Right cardiac atrium (tissue), 5 donors: Measurements from ENCODE around the gene CYGB. TPM values are rescaled to one million over a fixed set of nuclear protein-coding genes. Genes with fewer than 3 reads are reported as not detected.
"Not testable (repeated sequence)": the region's sequence is repeated elsewhere in the genome, so short reads cannot be mapped to it uniquely, and the experiment has no call there.

Experiments
- ATAC-seq, 2 donors: fragments of 200-7000 bp; cut with Tn5 transposase; one replicate each; pipeline versions ENCODE4 v1.8.0 to v1.9.1; 2020; ENCODE audit warnings: moderate library complexity in 2 of 2, mild to moderate bottlenecking in 1 of 2
- DNase-seq, 3 donors: peaks; one replicate each; pipeline ENCODE4 v3.0.0-alpha.2; 2020
- H3K27ac ChIP-seq: one replicate; pipeline ENCODE4 v1.5.1; 2013; ENCODE audit warnings: mild to moderate bottlenecking, low read length, control low read depth, moderate library complexity
- H3K27me3 ChIP-seq: one replicate; pipeline ENCODE4 v1.6.1; 2013; ENCODE audit not compliant: control insufficient read depth, insufficient read depth
- H3K4me1 ChIP-seq: one replicate; pipeline ENCODE4 v1.6.1; 2013; ENCODE audit warnings: low read length; ENCODE audit not compliant: control insufficient read depth, insufficient read depth
- H3K4me3 ChIP-seq: one replicate; pipeline ENCODE4 v1.5.1; 2013; ENCODE audit warnings: low read length, control low read depth
- H3K9me3 ChIP-seq: one replicate; pipeline ENCODE4 v1.6.1; 2013; ENCODE audit warnings: low read length; ENCODE audit not compliant: control insufficient read depth
- WGBS: extraction: QIAGEN DNeasy Blood & Tissue Kit; methylation state at CpG from one replicate; pipeline ENCODE4 v1.1.7; 2013; 5-methylcytosine and 5-hydroxymethylcytosine counted together
- intact Hi-C, 4 donors: fragments of 100-400 bp; cut with DNase I; formaldehyde crosslinking; loops; one replicate each; pipeline versions ENCODE4 v1.11.0 to v1.14.0; 2022 to 2023
- polyA plus RNA-seq: library from polyadenylated mRNA; stranded (reverse); fragments of 200-250 nt; gene quantifications from one replicate; pipeline ENCODE4 v1.2.3, GENCODE V29; 2013
- total RNA-seq, 4 donors: library from RNA; stranded (reverse); fragmentation: NEBNext Ultra II Directional; extraction: Animal tissue kit (Norgen Biotek cat#: 25700); gene quantifications; one replicate each; pipeline ENCODE4 v1.2.1, GENCODE V29; 2021
- donor health status: healthy with polysubstance abuse.
- donor health status: DM: no; HTN: yes; CAD: no.
- donor health status: DM: no; HTN: no; CAD: no.
- donor health status: DM: no; HTN: yes; CAD: no; lungs with severe emphysema.
- donor health status: DM: yes; HTN: yes; CAD: no.

CYGB gene
- total and polyA plus RNA-seq, 5 donors: 46.6 to 83.9 (median 65.5) TPM

DNA sequence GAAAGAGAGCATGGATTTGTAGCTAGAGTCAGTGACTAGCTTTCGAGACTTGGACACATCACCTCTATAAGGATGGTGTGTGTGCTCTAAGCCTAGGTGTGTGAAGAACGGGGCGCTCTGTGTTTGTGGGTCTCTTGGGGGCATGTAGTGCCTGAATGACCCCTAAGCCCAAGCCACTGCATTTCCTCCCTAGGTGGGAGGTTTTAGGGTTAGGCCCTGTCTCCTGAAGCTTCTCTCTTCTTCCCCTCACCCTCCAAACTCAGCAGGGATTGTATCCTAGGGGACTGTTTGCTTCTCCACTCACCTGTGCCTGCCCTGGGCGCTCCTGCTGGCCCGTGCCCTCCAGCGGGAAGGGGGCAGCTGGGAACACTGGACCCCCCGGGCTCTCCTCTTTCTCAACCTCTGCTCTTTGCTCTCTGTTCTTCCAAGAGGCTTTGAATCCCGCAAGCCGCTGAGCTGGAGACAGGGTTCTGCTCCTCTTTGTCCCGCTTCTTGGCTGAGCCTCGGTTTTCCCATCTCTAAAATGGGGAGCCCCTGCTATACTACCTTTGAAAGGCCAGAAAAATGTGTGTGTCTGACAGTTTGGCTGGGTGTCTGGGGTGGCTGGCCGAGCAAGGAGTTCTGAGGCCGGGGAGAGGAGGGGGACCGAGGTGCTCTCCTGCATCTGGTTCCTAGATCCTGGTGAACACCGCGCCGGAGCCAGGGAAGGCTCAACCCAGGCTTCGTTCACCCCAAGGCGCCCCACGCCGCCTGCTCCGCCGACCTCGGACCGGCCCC lies 810 bp downstream of the CYGB start:
- peaks cover 3% of the 10 kb centered on the region for H3K4me1 ChIP-seq
- no peaks in the 10 kb centered on the region for H3K9me3 ChIP-seq
- intact Hi-C loops: no loop called here
- 47% methylated on average over 25 of the region's 25 CpGs for WGBS
- H3K27me3 ChIP-seq: no peaks in the 10 kb centered on the region
- H3K4me3 ChIP-seq: peak overlapping the region; percentile 70
- no peak for ATAC-seq
- H3K27ac ChIP-seq: peak overlapping the region; percentile 72
- no peak for DNase-seq

DNA sequence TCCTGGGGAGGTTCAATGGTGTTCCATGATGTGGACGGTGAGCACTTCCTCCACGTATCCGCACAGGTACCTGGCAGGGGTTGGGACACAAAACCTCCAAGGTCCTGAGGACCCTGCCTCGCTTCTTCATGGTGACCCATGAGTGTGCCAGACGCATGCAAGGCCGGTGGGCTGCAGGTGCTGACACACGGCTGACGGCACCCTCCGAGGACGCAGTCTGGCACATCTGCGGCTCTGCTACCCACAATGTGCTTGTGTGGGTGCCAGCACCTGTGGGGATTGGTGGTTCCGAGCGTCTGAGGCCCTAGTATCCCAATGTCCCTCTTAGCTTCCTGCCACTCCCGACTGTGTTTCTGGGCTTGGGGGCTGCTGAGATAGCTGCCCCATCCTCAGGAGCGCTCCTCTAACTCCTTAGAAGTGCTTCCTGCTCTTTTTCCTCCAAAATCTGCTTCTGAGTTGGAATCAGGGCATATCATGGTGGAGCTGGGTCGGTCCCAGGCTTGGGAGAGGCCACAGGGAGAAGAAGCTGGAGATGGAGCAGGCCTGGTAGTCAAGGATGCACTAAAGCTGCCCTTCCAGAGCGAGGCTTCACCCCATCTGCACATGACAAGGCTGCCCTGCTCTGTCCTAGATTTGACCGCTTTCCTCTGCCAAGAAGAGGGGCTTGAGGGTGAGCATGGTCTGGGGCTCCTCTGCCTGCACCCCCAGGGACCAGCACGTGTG lies 1.6 kb downstream of the CYGB start:
- peak; percentile 15 to 58 (median 52) for DNase-seq
- Histone ChIP-seq H3K4me1 (peaks cover 9% of the 10 kb centered on the region), H3K9me3 (no peaks in the 10 kb centered on the region), H3K27ac (peak overlapping the region; percentile 50), H3K27me3 (no peaks in the 10 kb centered on the region), H3K4me3 (peak overlapping the region; percentile 70)
- WGBS: 68% methylated on average over 19 of the region's 19 CpGs
- no peak for ATAC-seq
- intact Hi-C loops: no loop called here

DNA sequence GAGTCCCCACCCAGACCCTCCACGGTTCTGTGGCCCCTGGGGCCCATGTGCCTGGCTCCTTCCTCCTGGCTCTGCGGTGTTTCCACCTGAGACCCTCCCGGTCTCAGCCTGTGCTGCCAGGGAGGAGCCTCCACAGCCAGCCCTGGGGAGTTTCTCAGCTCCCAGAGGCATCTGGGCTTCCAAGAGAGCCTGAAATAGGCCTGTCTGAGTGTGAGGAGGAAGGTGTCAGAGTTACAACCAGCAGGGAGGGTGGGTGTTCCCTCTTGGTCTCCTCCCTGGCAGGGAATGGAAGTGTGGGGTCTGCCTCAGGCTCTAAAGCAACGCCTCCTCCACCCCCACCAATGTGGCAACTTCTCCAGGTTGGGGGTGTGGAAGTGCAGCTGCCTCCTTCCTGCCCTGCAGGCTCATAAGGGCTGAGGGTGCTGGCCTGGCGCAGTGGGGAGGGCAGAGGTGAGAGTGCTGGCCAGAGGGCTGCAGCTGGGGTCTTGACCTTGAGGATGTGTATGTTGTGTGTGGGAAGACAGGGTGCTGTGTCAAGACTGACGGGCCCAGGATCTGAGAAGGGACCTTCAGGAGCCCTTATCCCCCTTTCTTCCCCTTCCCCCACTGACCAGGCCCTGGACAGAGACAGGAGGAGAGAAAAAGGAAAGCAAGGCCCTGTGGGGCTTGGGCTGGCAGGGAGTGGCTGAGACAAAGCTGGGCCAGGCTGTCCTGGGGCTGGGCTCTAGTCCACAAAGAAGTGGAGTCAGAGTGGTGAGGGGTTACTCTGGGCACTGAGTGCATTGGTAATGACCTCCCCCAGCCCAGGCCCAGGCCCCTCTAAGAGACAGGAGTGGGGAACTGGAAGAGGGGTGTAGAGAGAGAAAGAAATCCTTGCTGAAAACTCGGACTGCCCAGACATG lies 2.4 kb downstream of the CYGB start:
- ATAC-seq (no peak), DNase-seq (peak; percentile 36 to 66 (median 59))
- Histone ChIP-seq H3K27me3 (no peaks in the 10 kb centered on the region), H3K4me1 (peaks cover 9% of the 10 kb centered on the region), H3K27ac (peak overlapping the region; percentile 50), H3K9me3 (no peaks in the 10 kb centered on the region), H3K4me3 (no peak overlapping the region)
- 57% methylated on average over 7 of the region's 7 CpGs for WGBS
- intact Hi-C loops: no loop called here

DNA sequence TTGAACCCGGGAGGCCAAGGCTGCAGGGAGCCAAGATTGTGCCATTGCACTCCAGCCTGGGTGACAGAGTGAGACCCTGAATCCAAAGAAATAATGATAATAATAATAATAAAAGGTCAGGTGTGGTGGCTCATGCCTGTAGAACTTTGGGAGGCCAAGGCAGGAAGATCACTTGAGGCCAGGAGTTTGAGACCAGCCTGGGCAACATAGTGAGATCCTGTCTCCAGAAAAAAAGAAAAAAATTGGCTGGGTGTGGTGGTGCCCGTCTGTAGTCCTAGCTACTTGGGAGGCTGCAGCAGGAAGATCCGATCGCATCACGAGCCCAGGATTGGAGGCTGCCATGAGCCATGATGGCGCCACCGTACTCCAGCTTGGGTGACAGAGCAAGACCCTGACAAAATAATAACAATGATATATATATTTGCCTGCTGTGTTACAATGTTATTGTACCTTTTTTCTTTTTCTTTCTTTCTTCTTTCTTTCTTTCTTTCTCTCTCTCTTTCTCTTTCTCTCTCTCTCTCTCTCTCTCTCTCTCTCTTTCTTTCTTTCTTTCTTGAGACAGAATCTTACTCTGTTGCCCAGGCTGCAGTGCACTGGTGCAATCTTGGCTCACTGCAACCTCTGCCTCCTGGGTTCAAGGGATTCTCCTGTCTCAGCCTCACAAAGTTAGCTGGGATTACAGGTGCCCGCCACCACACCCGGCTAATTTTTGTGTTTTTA lies 3.7 kb downstream of the CYGB start:
- intact Hi-C loops, ATAC-seq, H3K4me3 ChIP-seq, H3K27me3 ChIP-seq, H3K27ac ChIP-seq, H3K4me1 ChIP-seq, H3K9me3 ChIP-seq: not testable (repeated sequence)
- WGBS: 89% methylated on average over 9 of the region's 9 CpGs
- DNase-seq: peak in 2 of 3 donors; percentile 23 to 30

DNA sequence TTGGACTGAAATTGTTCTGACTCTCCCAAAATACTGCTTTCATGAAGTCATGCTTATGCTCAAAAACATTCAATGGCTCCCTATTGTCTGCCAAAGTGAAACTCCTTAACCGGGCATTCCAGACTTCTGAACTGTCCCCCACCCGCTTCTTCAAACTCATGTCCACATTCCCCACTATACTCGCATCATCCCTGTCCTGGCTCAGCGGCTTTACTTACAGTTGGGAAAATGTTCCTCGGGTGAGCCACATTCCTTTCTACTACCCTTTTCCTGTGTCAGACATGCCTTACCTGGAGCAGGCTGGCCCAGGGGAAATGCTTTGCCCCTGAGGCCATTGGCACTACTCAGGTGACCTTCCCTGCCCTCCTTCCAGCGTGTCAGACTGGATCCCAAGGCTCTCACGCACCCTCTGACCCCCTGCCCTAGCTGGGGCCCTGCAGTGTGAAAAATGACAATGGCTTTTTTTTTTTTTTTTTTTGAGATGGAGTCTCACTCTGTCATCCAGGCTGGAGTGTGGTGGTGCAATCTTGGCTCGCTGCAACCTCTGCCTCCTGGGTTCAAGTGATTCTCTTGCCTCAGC lies 5.3 kb downstream of the CYGB start:
- intact Hi-C loops: no loop called here
- no peaks in the 10 kb centered on the region for H3K9me3 ChIP-seq
- peak in 2 of 3 donors; percentile 34 to 52 for DNase-seq
- ATAC-seq: no peak
- H3K4me3 ChIP-seq: no peak overlapping the region
- H3K4me1 ChIP-seq: peaks cover 9% of the 10 kb centered on the region
- no peaks in the 10 kb centered on the region for H3K27me3 ChIP-seq
- 77% methylated on average over 8 of the region's 8 CpGs for WGBS
- peak overlapping the region; percentile 66 for H3K27ac ChIP-seq

- peaks cover 9% of the 10 kb centered on the region for H3K4me1 ChIP-seq
- DNase-seq (peak; percentile 29 to 52 (median 38)), ATAC-seq (no peak)
- intact Hi-C loops: no loop called here
- H3K4me3 ChIP-seq: no peak overlapping the region
- H3K27ac ChIP-seq: peak overlapping the region; percentile 97
- no peaks in the 10 kb centered on the region for H3K9me3 ChIP-seq
- WGBS: 70% methylated on average over 18 of the region's 18 CpGs
- no peaks in the 10 kb centered on the region for H3K27me3 ChIP-seq
These were observed 5.9 kb downstream of the CYGB start for GRCh38 chr17:76531486-76532038.

DNA sequence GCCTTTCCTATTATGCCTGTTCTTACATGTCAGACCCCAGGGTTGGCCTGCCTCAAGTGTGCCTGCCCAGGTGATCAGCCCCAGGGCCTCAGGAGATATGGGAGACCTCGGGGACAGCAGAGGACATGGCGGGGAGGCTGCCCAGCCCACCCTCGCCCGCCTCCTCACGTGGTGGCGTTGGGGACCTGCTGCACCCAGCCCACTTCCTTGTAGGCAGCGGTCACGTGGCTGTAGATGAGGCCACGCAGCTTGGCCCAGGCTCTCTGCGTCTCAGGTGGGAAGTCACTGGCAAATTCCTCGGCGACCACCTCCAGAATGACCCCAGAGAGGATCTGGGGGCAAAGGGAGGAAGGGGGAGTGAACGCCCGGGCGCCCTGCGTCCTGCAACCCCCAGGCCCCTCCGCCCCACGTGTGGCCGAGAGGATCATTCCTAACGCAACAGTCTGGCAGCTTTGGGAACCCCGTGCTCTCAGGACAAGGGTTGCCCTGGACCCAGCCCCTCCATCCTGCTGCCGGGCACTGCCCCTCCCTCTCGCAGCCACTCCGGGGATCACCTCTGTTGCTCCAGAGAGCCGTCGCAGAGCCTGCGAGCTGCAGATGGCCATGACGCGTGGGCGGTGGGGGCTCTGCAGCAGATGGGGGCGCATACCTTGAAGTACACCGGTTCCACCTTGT lies 6.6 kb downstream of the CYGB start:
- no peaks in the 10 kb centered on the region for H3K27me3 ChIP-seq
- no peak overlapping the region for H3K4me3 ChIP-seq
- intact Hi-C loops: no loop called here
- 74% methylated on average over 32 of the region's 32 CpGs for WGBS
- DNase-seq (peak; percentile 24 to 71 (median 65)), ATAC-seq (no peak)
- no peaks in the 10 kb centered on the region for H3K9me3 ChIP-seq
- peaks cover 9% of the 10 kb centered on the region for H3K4me1 ChIP-seq
- H3K27ac ChIP-seq: peak overlapping the region; percentile 97

GRCh38 chr17:76530095-76530723 lies 7.3 kb downstream of the CYGB start:
- H3K4me1 ChIP-seq: peaks cover 10% of the 10 kb centered on the region
- ATAC-seq (peak; percentile 59 to 61), DNase-seq (no peak)
- intact Hi-C loops: no loop called here
- no peaks in the 10 kb centered on the region for H3K27me3 ChIP-seq
- WGBS: 29% methylated on average over 23 of the region's 23 CpGs
- no peak overlapping the region for H3K4me3 ChIP-seq
- no peaks in the 10 kb centered on the region for H3K9me3 ChIP-seq
- peak overlapping the region; percentile 97 for H3K27ac ChIP-seq
